ENCODE results near the gene ICE2.

The ICE2 gene, protein sequence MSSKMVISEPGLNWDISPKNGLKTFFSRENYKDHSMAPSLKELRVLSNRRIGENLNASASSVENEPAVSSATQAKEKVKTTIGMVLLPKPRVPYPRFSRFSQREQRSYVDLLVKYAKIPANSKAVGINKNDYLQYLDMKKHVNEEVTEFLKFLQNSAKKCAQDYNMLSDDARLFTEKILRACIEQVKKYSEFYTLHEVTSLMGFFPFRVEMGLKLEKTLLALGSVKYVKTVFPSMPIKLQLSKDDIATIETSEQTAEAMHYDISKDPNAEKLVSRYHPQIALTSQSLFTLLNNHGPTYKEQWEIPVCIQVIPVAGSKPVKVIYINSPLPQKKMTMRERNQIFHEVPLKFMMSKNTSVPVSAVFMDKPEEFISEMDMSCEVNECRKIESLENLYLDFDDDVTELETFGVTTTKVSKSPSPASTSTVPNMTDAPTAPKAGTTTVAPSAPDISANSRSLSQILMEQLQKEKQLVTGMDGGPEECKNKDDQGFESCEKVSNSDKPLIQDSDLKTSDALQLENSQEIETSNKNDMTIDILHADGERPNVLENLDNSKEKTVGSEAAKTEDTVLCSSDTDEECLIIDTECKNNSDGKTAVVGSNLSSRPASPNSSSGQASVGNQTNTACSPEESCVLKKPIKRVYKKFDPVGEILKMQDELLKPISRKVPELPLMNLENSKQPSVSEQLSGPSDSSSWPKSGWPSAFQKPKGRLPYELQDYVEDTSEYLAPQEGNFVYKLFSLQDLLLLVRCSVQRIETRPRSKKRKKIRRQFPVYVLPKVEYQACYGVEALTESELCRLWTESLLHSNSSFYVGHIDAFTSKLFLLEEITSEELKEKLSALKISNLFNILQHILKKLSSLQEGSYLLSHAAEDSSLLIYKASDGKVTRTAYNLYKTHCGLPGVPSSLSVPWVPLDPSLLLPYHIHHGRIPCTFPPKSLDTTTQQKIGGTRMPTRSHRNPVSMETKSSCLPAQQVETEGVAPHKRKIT

GRCh38 chr15:60478566-60479360 is at the start of gene ICE2:
ICE2 (minus strand) TSS chr15:60479142; CDS start chr15:60477977, 1,165 bp downstream.
- peak; percentile 96 for DNase-seq

- DNase-seq = no peak
These were observed 49.6 kb upstream of the ICE2 start for GRCh38 chr15:60528530-60528929.

DNA sequence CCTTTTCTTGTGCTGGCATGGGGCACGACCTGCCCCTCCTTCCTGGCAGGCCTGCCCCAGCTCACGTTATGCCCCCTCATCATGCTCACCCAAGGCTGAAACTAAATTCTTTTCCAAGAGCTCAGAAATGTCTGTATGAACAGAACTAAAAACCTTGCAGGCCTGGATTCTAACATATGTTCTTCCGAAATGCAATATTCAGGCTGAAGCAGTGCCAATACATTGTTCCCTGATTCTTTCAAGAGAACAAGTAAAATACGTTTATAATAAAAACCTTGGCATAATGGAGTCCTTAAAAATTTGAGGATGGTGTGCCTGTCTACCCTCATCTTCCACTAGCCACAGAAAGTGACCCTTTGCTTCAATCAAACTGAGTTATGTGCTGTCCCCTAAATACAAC is 48.5 kb upstream of the ICE2 start:
- no peak for DNase-seq

GRCh38 chr15:60526127-60526616 is 47.2 kb upstream of the ICE2 start:
- no peak for DNase-seq

GRCh38 chr15:60525341-60526039 is 46.5 kb upstream of the ICE2 start:
- DNase-seq = no peak

GRCh38 chr15:60523056-60523455 is 44.1 kb upstream of the ICE2 start:
- DNase-seq = no peak

- DNase-seq = peak; percentile 79
These were observed 42.0 kb upstream of the ICE2 start for GRCh38 chr15:60520825-60521368.

DNA sequence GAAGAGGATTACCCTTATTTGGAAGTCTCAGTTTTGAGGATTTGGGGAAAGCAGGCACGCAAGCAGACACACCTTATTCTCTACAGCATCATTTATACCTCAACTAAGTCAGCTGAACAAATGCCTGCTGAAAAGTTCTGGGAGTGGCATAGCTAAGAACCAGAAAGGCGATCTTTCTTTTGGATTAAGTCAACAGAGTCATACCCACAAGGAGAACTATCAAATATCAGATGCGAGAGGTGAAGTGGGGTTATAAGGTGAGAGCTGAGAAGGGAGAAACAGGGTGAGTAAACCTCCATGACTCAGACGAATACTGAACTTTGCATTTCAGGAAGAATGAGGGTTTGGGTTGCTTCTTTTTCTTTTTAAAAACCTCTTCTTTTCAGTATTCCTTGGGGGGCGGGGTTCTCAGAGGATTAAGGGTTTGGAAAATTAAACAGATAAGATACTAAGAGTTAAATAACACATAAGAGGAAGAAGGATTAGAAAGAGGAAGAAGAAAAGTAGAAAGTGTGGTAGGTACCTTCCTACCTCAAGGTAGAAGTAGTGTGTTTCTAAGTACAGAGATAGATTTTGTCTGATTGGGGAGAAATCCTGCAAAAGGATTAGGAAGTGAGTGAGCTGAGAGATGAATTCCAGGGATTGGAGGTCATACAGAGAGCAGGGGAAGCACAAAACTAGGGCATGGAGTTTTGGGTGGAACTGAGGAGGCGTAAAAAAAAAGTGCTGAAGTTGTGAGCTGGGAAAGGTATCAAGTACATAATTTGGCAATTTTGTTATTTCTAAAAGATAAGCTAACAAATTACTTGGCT is 41.3 kb upstream of the ICE2 start:
- no peak for DNase-seq

GRCh38 chr15:60519218-60519617 is 40.3 kb upstream of the ICE2 start:
- DNase-seq = no peak

GRCh38 chr15:60518511-60518910 is 39.6 kb upstream of the ICE2 start:
- DNase-seq = no peak

DNA sequence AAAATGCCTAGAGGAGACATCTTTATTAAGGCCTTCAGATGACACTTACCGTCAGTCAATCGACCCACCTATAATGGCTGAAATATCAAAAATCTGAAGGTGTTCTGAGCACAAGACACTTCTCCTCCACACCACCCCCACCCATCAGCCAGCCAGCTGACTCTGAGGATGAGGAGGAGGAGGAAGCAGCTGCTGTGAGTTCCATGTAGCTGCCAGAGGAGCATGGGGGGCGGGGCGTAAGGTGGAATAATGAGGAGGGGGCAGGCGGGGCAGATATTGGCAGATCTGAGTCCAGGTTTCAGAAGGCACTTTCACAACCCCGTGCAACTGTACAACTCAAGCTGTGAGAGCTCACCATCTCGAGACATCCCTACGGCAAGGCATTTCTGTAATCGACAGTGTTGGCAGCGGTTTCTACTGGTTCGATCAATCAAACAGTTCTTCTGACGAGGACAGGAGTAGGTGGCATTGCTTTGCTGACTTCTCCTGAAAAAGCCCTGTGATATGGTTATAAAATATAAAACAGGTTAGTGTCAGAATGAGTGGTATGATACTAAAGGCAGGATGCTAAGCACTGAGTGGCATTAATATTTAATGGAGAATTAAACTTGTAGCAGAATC is 35.4 kb upstream of the ICE2 start:
- DNase-seq = no peak

DNA sequence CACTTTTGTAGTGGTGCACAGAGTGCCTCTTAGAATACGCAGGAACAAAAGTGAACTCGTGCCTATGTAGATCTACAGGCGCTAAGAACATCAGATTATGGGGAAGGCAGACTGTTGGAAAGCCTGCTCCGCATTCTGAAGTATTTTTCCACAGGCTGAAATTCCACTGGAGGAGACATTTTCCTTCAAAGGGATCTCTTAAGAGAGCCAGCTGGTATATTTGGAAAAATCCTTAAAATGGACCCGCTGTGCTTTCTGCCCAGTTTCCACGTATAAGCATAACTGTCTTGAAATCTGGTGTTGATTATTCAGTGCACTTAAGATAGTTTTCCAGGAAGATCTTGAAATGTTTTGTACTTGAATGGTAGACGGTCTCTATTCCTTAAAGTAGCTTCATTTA is 34.7 kb upstream of the ICE2 start:
- no peak for DNase-seq

- DNase-seq = no peak
These were observed 34.0 kb upstream of the ICE2 start for GRCh38 chr15:60512937-60513336.

GRCh38 chr15:60511351-60512031 is 32.5 kb upstream of the ICE2 start:
- no peak for DNase-seq

DNA sequence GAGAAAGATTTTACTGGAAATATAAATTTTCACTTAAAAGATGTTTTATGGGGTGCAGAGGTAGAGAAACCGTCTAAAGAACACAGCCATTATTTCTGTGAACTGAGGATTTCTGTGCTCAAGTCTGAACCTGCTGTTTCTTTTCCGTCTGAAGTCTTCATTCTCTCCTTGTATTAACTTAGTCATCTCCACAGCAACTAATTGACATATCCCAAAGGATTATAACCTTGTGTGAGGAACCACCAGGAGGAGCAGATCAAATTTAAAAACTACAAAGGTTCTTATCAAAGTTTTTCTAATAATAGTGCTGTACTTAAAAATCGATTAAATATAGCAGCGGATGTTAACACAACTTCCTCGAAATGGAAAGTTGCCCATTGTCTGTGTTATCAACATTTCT is 31.1 kb upstream of the ICE2 start:
- no peak for DNase-seq

DNA sequence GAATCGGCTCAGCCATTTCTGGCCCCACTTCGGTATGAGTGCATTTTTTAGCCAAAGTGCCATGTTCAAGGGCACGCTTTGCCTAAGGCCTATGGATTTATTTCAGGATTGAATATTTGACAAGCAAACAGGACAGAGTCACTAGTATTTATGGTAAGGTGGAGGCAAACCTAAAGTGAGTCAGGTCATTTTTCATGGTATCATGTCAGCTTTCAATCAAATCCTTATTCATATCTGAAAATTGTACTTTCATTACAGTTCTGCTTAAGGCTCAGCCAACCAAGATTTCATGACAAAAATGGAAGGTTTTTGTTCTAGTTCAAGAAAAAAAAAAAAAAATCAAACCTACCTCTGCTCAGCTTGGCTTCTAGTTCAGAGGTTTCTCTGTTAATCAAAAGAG is 30.5 kb upstream of the ICE2 start:
- no peak for DNase-seq

DNA sequence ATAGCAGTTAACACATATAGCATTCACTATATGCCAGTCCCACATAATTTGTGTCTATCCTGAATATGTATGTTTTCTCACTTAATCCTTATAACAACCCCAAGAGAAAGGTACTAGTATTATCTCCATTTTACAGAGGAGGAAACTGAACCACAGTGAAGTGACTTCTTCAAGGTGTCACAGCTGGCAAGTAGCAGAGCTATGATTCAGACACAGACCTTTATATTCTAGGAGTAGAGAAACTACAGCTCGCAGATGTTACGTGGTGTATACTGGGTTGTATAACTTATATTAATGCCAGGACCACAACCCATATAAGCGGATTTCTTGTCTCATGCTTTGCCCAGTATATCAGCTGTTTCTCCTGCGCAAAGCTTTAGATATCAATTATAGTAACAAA is 29.5 kb upstream of the ICE2 start:
- no peak for DNase-seq

GRCh38 chr15:60507596-60508424 is 28.9 kb upstream of the ICE2 start:
- peak; percentile 47 for DNase-seq

DNA sequence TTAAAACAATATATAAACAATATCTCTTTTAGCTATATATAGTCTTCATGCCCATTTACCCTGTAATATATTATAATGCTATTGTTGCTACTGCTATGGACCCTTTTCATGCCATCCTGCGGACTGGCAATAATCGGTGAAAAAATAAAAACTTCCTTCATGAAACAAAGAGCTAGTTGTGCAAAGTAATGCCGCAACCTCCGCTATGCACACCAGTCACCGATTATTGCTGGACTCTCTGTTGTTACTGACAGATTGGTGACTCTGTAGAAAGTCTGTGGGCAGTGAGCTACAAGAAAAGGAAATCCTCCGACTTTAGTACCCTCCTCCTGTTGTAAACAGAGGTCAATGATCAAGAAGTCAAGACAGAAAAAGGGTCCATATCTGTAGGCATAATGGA is 17.9 kb upstream of the ICE2 start:
- DNase-seq = no peak
